Measurements from ENCODE around the gene ZSCAN22. TPM values are rescaled to one million over a fixed set of nuclear protein-coding genes. Genes with fewer than 3 reads are reported as not detected.
A peak's percentile ranks its signal among the peaks of the same experiment; 100 is the strongest.

ZSCAN22 gene
- polyA plus RNA-seq, 1 donor, result 3.2 TPM

DNA sequence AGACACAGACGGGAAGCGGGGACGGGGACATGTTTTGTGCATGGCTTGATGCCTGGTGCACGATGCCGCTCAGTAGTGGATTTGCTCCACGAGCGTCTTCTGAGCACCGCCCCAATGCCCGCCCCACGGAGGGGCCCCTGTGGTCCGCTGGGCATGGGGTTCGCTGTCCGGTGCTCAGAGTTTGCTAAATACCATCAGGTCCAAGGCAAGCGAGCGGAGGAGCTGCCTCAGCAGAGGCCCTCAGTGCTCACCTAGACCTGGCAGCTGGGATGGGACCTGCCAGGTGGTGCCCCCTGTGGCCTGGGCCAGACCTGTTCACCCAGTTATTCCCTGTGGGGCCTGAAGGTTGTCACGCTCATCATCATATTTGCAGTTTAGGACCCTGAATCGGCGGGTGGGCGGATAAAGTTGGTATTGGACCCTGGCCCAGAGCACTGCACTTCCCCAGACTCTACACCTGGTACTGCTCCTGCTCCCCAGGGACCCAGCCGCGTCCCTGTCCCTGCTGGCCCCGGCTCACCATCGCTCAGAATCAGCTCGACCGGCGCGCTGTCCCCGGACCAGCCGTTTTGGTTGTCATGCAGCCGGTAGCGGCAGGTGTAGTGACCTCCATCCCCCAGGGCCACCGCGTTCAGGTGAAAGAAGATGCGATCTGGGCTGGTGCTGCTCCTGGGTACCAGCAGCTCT, 24.2 kb downstream of the ZSCAN22 start:
- WGBS (ENCODE audit: insufficient coverage, low lambda C conversion rate), result no CpG with 5 or more reads among the region's 34 CpGs
- H3K4me3 ChIP-seq (ENCODE audit: low read length), result no peak overlapping the region
- no peak overlapping the region for H3K27ac ChIP-seq (ENCODE audit: low read length)
- peaks cover 94% of the 10 kb centered on the region for H3K27me3 ChIP-seq (ENCODE audit: control insufficient read depth, insufficient read depth, low read length)
- peaks cover 25% of the 10 kb centered on the region for H3K9me3 ChIP-seq (ENCODE audit: control insufficient read depth, low read depth, low read length)
- peaks cover 12% of the 10 kb centered on the region for H3K4me1 ChIP-seq (ENCODE audit: control insufficient read depth, insufficient read depth, low read length)
- no peaks in the 10 kb centered on the region for H3K36me3 ChIP-seq (ENCODE audit: control insufficient read depth, insufficient read depth, low read length)
- DNase-seq, result no peak

DNA sequence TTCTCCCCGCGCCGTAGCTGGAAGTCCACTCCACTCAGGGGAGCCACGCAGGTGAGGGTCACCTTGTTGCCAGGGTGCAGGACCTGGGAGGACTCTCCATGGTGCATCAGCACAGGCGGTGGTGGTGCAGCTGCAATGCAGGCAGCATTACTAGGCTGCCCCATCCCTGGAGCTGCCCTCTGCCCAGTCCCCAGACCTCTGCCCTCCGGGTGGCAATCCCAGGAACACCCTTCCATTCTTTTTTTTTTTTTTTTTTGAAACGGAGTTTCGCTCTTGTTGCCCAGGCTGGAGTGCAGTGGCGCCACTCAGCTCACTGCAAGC, 24.7 kb downstream of the ZSCAN22 start:
- H3K4me1 ChIP-seq (ENCODE audit: control insufficient read depth, insufficient read depth, low read length), result peaks cover 14% of the 10 kb centered on the region
- no peak for DNase-seq
- H3K27ac ChIP-seq (ENCODE audit: low read length), result no peak overlapping the region
- peaks cover 29% of the 10 kb centered on the region for H3K9me3 ChIP-seq (ENCODE audit: control insufficient read depth, low read depth, low read length)
- peaks cover 94% of the 10 kb centered on the region for H3K27me3 ChIP-seq (ENCODE audit: control insufficient read depth, insufficient read depth, low read length)
- H3K36me3 ChIP-seq (ENCODE audit: control insufficient read depth, insufficient read depth, low read length), result no peaks in the 10 kb centered on the region
- no CpG with 5 or more reads among the region's 9 CpGs for WGBS (ENCODE audit: insufficient coverage, low lambda C conversion rate)
- H3K4me3 ChIP-seq (ENCODE audit: low read length), result no peak overlapping the region

DNA sequence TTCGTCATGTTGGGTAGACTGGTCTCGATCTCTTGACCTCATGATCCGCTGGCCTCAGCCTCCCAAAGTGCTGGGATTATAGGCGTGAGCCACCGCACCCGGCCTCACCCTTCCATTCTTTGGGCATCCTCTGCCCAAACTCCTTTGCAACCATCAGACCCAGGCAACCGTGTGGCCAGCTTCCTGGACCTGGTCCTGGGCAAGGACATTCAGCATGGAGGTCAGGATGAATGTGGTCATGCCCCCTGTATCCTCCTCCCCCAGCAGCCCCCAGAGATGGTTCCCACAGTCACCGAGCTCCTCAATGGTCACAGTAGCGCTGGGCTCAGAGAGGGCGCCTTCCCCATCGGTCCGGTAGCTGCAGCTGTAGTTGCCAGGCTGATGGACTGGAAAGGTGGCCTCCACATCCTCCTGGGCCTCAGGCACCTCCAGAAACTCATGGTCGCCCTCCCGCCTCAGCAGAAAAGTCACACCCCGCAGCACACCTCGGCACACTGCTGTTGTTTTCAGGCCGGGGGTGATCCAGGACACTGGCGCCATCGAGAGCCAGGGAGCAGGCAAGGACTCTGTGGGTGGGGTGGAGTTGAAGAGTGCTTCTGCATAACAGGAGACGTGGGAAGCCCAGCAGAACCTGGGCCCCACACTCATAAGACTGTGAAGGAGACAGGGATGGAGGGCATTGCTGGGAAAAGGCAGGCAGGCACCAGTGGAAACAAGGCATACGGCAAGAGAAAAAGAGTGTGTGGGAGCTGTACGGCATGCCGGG, 25.4 kb downstream of the ZSCAN22 start:
- H3K4me1 ChIP-seq (ENCODE audit: control insufficient read depth, insufficient read depth, low read length), result peaks cover 14% of the 10 kb centered on the region
- DNase-seq, result no peak
- no peaks in the 10 kb centered on the region for H3K36me3 ChIP-seq (ENCODE audit: control insufficient read depth, insufficient read depth, low read length)
- peaks cover 94% of the 10 kb centered on the region for H3K27me3 ChIP-seq (ENCODE audit: control insufficient read depth, insufficient read depth, low read length)
- peaks cover 32% of the 10 kb centered on the region for H3K9me3 ChIP-seq (ENCODE audit: control insufficient read depth, low read depth, low read length)
- no peak overlapping the region for H3K4me3 ChIP-seq (ENCODE audit: low read length)
- no peak overlapping the region for H3K27ac ChIP-seq (ENCODE audit: low read length)
- WGBS (ENCODE audit: insufficient coverage, low lambda C conversion rate), result no CpG with 5 or more reads among the region's 23 CpGs

GRCh38 chr19:58352760-58353671, 26.2 kb downstream of the ZSCAN22 start, which contains the start of gene A1BG:
Gene A1BG, minus strand, starts transcription at chr19:58353492. Its CDS starts 55 bp downstream, at chr19:58353437.
- Histone ChIP-seq H3K27ac (ENCODE audit: low read length) (no peak within 1 kb of the TSS), H3K4me3 (ENCODE audit: low read length) (no peak within 1 kb of the TSS), H3K4me1 (ENCODE audit: control insufficient read depth, insufficient read depth, low read length) (peaks cover 14% of the 10 kb centered on the region), H3K27me3 (ENCODE audit: control insufficient read depth, insufficient read depth, low read length) (peaks cover 93% of the 10 kb centered on the region), H3K9me3 (ENCODE audit: control insufficient read depth, low read depth, low read length) (peaks cover 30% of the 10 kb centered on the region), H3K36me3 (ENCODE audit: control insufficient read depth, insufficient read depth, low read length) (no peaks in the 10 kb centered on the region)
- DNase-seq, result no peak
- WGBS (ENCODE audit: insufficient coverage, low lambda C conversion rate), result no CpG with 5 or more reads among the region's 26 CpGs

GRCh38 chr19:58353717-58354477, 27.1 kb downstream of the ZSCAN22 start:
- WGBS (ENCODE audit: insufficient coverage, low lambda C conversion rate), result no CpG with 5 or more reads among the region's 15 CpGs
- no peak overlapping the region for H3K27ac ChIP-seq (ENCODE audit: low read length)
- peaks cover 30% of the 10 kb centered on the region for H3K9me3 ChIP-seq (ENCODE audit: control insufficient read depth, low read depth, low read length)
- no peak overlapping the region for H3K4me3 ChIP-seq (ENCODE audit: low read length)
- no peak for DNase-seq
- peaks cover 14% of the 10 kb centered on the region for H3K4me1 ChIP-seq (ENCODE audit: control insufficient read depth, insufficient read depth, low read length)
- no peaks in the 10 kb centered on the region for H3K36me3 ChIP-seq (ENCODE audit: control insufficient read depth, insufficient read depth, low read length)
- H3K27me3 ChIP-seq (ENCODE audit: control insufficient read depth, insufficient read depth, low read length), result peaks cover 85% of the 10 kb centered on the region

- peaks cover 30% of the 10 kb centered on the region for H3K9me3 ChIP-seq (ENCODE audit: control insufficient read depth, low read depth, low read length)
- H3K27ac ChIP-seq (ENCODE audit: low read length), result no peak overlapping the region
- no peak for DNase-seq
- H3K36me3 ChIP-seq (ENCODE audit: control insufficient read depth, insufficient read depth, low read length), result no peaks in the 10 kb centered on the region
- peaks cover 14% of the 10 kb centered on the region for H3K4me1 ChIP-seq (ENCODE audit: control insufficient read depth, insufficient read depth, low read length)
- H3K4me3 ChIP-seq (ENCODE audit: low read length), result no peak overlapping the region
- WGBS (ENCODE audit: insufficient coverage, low lambda C conversion rate), result no CpG with 5 or more reads among the region's 6 CpGs
- H3K27me3 ChIP-seq (ENCODE audit: control insufficient read depth, insufficient read depth, low read length), result peaks cover 79% of the 10 kb centered on the region
Observed at GRCh38 chr19:58354478-58355030, 27.8 kb downstream of the ZSCAN22 start.

DNA sequence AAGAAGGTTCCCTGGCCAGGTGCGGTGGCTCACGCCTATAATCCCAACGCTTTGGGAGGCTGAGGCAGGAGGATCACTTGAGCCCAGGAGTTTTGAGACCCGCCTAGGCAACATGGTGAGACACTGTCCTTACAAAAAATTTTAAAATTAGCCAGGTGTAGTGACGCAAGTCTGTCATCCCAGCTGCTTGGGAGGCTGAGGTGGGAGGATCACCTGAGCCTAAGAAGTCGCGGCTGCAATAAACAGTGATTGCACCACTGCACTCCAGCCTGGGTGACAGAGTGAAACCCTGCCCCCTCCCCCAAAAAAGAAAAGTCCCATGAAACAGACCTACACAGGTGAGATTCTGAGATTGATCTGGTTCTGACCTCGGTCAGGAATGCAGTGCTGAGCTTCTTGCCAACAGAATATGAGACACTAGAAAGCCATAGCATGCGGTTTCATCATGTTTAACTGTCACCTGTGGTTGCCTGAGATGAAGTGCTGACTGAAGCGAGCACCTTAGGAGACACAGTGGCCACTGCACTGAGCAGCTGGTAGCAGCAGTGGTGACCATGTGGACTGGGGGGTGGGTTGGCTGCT, 28.5 kb downstream of the ZSCAN22 start:
- Histone ChIP-seq H3K4me3 (ENCODE audit: low read length) (no peak overlapping the region), H3K27ac (ENCODE audit: low read length) (no peak overlapping the region), H3K36me3 (ENCODE audit: control insufficient read depth, insufficient read depth, low read length) (no peaks in the 10 kb centered on the region), H3K9me3 (ENCODE audit: control insufficient read depth, low read depth, low read length) (peaks cover 25% of the 10 kb centered on the region), H3K27me3 (ENCODE audit: control insufficient read depth, insufficient read depth, low read length) (peaks cover 71% of the 10 kb centered on the region), H3K4me1 (ENCODE audit: control insufficient read depth, insufficient read depth, low read length) (peaks cover 8% of the 10 kb centered on the region)
- no peak for DNase-seq
- WGBS (ENCODE audit: insufficient coverage, low lambda C conversion rate), result no CpG with 5 or more reads among the region's 10 CpGs

DNA sequence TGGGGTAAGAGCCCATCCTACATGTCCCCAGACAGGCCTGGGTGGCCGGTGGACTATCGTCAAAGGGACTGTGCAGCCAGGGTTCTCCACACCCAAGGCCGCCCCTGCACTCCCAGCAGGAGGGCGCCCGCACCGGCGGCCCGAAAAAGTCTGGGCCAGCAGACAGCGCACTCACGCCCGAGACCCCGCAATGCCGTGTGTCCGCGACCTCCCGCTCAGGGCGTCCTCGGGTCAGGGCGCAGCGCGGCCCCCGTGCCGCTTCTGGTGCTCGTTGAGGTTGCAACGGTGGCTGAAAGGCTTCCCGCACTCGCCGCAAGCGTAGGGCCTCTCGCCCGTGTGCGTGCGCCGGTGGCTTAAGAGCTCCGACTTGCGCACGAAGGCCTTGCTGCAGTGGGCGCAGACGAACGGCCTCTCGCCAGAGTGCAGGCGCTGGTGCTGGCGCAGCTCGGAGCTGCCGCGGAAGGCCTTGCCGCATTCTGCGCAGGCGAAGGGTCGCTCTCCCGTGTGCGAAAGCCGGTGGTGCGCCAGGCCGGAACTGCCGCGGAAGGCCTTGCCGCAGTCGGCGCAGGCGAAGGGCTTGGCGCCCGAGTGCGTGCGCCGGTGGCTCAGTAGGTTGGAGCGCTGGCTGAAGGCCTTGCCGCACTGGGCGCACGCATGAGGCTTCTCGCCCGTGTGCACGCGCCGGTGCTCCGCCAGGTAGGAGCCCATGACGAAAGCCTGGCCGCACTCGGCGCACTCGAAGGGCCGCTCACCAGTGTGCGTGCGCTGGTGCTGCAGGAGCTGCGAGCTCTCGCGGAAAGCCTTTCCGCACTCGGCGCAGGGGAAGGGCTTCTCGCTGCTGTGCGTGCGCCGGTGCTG, 29.3 kb downstream of the ZSCAN22 start:
- H3K27ac ChIP-seq (ENCODE audit: low read length), result no peak overlapping the region
- peaks cover 63% of the 10 kb centered on the region for H3K27me3 ChIP-seq (ENCODE audit: control insufficient read depth, insufficient read depth, low read length)
- H3K4me1 ChIP-seq (ENCODE audit: control insufficient read depth, insufficient read depth, low read length), result peaks cover 4% of the 10 kb centered on the region
- H3K9me3 ChIP-seq (ENCODE audit: control insufficient read depth, low read depth, low read length), result peaks cover 20% of the 10 kb centered on the region
- no CpG with 5 or more reads among the region's 94 CpGs for WGBS (ENCODE audit: insufficient coverage, low lambda C conversion rate)
- no peaks in the 10 kb centered on the region for H3K36me3 ChIP-seq (ENCODE audit: control insufficient read depth, insufficient read depth, low read length)
- peak in 1 of 2 donors; percentile 68 for DNase-seq
- peak overlapping the region; percentile 16 for H3K4me3 ChIP-seq (ENCODE audit: low read length)
